Activated T-cell treated with anti-CD3 and anti-CD28 coated beads, Interleukin-2, amount 50 U/mL, for 4 hours (primary cell): ENCODE results near the gene RGR. TPM values are rescaled to one million over a fixed set of nuclear protein-coding genes. Genes with fewer than 3 reads are reported as not detected.

ENCODE experiments used
- ATAC-seq, 2 donors: fragments of 200-7000 bp; cut with Tn5 transposase; one replicate each; pipeline ENCODE4 v1.10.0; 2021
- DNase-seq: peaks from one replicate; pipeline ENCODE4 v3.0.0-alpha.2; 2020
- H3K27me3 Mint-ChIP-seq: one replicate; pipeline ENCODE4 v1.8.0; 2021; ENCODE audit warnings: low read depth, mixed read lengths
- H3K36me3 Mint-ChIP-seq: one replicate; pipeline ENCODE4 v1.8.0; 2022; ENCODE audit warnings: mixed read lengths; ENCODE audit not compliant: insufficient read depth
- H3K4me1 Mint-ChIP-seq: one replicate; pipeline ENCODE4 v1.8.0; 2021; ENCODE audit warnings: low read depth, mixed read lengths
- H3K4me3 Mint-ChIP-seq: one replicate; pipeline ENCODE4 v1.8.0; 2021; ENCODE audit warnings: mild to moderate bottlenecking, moderate library complexity, mixed read lengths
- H3K9me3 Mint-ChIP-seq: one replicate; pipeline ENCODE4 v1.8.0; 2021; ENCODE audit warnings: mixed read lengths
- total RNA-seq, 3 donors: library from RNA; stranded (reverse); gene quantifications; one replicate each; pipeline ENCODE4 v1.2.1, GENCODE V29; 2021

The RGR gene
- total RNA-seq: not detected

GRCh38 chr10:84244651-84245270, at the start of gene RGR:
RGR (plus strand) TSS chr10:84245053; CDS start chr10:84245091, 38 bp downstream.
- H3K9me3 Mint-ChIP-seq: no peaks in the 10 kb centered on the region
- H3K4me1 Mint-ChIP-seq: no peaks in the 10 kb centered on the region
- no peak within 1 kb of the TSS for H3K4me3 Mint-ChIP-seq
- DNase-seq (no peak), ATAC-seq (no peak)
- no peaks in the 10 kb centered on the region for H3K27me3 Mint-ChIP-seq
- H3K36me3 Mint-ChIP-seq: no peaks in the 10 kb centered on the region

- Mint-ChIP-seq H3K27me3 (peaks cover 34% of the 10 kb centered on the region), H3K36me3 (no peaks in the 10 kb centered on the region), H3K4me1 (peaks cover 13% of the 10 kb centered on the region), H3K4me3 (no peak overlapping the region), H3K9me3 (no peaks in the 10 kb centered on the region)
- no peak for DNase-seq
- no peak for ATAC-seq
Measured at GRCh38 chr10:84196083-84196482, 48.8 kb upstream of the RGR start.

- Mint-ChIP-seq H3K27me3 (peaks cover 34% of the 10 kb centered on the region), H3K4me3 (no peak overlapping the region), H3K4me1 (peaks cover 8% of the 10 kb centered on the region), H3K9me3 (no peaks in the 10 kb centered on the region), H3K36me3 (no peaks in the 10 kb centered on the region)
- DNase-seq (no peak), ATAC-seq (no peak)
Measured at GRCh38 chr10:84196941-84197340, 47.9 kb upstream of the RGR start.

- DNase-seq: no peak
- no peak for ATAC-seq
- Mint-ChIP-seq H3K9me3 (no peaks in the 10 kb centered on the region), H3K27me3 (peaks cover 34% of the 10 kb centered on the region), H3K4me3 (no peak overlapping the region), H3K4me1 (peaks cover 8% of the 10 kb centered on the region), H3K36me3 (no peaks in the 10 kb centered on the region)
Measured at GRCh38 chr10:84197643-84198042, 47.2 kb upstream of the RGR start.

GRCh38 chr10:84198206-84198915, 46.5 kb upstream of the RGR start:
- DNase-seq (no peak), ATAC-seq (no peak)
- Mint-ChIP-seq H3K9me3 (no peaks in the 10 kb centered on the region), H3K4me1 (peaks cover 8% of the 10 kb centered on the region), H3K27me3 (peaks cover 33% of the 10 kb centered on the region), H3K4me3 (no peak overlapping the region), H3K36me3 (no peaks in the 10 kb centered on the region)

- DNase-seq: no peak
- Mint-ChIP-seq H3K36me3 (no peaks in the 10 kb centered on the region), H3K27me3 (peaks cover 19% of the 10 kb centered on the region), H3K4me3 (no peak overlapping the region), H3K4me1 (peaks cover 3% of the 10 kb centered on the region), H3K9me3 (no peaks in the 10 kb centered on the region)
- no peak for ATAC-seq
Measured at GRCh38 chr10:84200537-84201243, 44.2 kb upstream of the RGR start.

- DNase-seq: no peak
- Mint-ChIP-seq H3K27me3 (peaks cover 13% of the 10 kb centered on the region), H3K9me3 (no peaks in the 10 kb centered on the region), H3K36me3 (no peaks in the 10 kb centered on the region), H3K4me1 (peaks cover 1% of the 10 kb centered on the region), H3K4me3 (no peak overlapping the region)
- ATAC-seq: no peak
Measured at GRCh38 chr10:84201244-84201606, 43.6 kb upstream of the RGR start.

GRCh38 chr10:84201682-84202081, 43.2 kb upstream of the RGR start:
- ATAC-seq: no peak
- H3K27me3 Mint-ChIP-seq: peaks cover 9% of the 10 kb centered on the region
- H3K4me1 Mint-ChIP-seq: no peaks in the 10 kb centered on the region
- H3K9me3 Mint-ChIP-seq: no peaks in the 10 kb centered on the region
- DNase-seq: no peak
- no peak overlapping the region for H3K4me3 Mint-ChIP-seq
- no peaks in the 10 kb centered on the region for H3K36me3 Mint-ChIP-seq

GRCh38 chr10:84202349-84202748, 42.5 kb upstream of the RGR start:
- ATAC-seq (no peak), DNase-seq (no peak)
- Mint-ChIP-seq H3K4me3 (no peak overlapping the region), H3K9me3 (no peaks in the 10 kb centered on the region), H3K27me3 (peaks cover 11% of the 10 kb centered on the region), H3K36me3 (no peaks in the 10 kb centered on the region), H3K4me1 (no peaks in the 10 kb centered on the region)

GRCh38 chr10:84204122-84204521, 40.7 kb upstream of the RGR start:
- H3K4me3 Mint-ChIP-seq: no peak overlapping the region
- no peaks in the 10 kb centered on the region for H3K4me1 Mint-ChIP-seq
- H3K9me3 Mint-ChIP-seq: no peaks in the 10 kb centered on the region
- DNase-seq (no peak), ATAC-seq (no peak)
- no peaks in the 10 kb centered on the region for H3K36me3 Mint-ChIP-seq
- H3K27me3 Mint-ChIP-seq: peaks cover 15% of the 10 kb centered on the region

- ATAC-seq (no peak), DNase-seq (no peak)
- Mint-ChIP-seq H3K4me3 (no peak overlapping the region), H3K36me3 (no peaks in the 10 kb centered on the region), H3K9me3 (no peaks in the 10 kb centered on the region), H3K4me1 (no peaks in the 10 kb centered on the region), H3K27me3 (peaks cover 15% of the 10 kb centered on the region)
Measured at GRCh38 chr10:84204610-84205009, 40.2 kb upstream of the RGR start.

- Mint-ChIP-seq H3K36me3 (no peaks in the 10 kb centered on the region), H3K27me3 (peaks cover 15% of the 10 kb centered on the region), H3K4me1 (no peaks in the 10 kb centered on the region), H3K9me3 (no peaks in the 10 kb centered on the region), H3K4me3 (no peak overlapping the region)
- DNase-seq (peak; percentile 56), ATAC-seq (peak; percentile 67 to 84)
Measured at GRCh38 chr10:84205049-84205852, 39.6 kb upstream of the RGR start.

GRCh38 chr10:84205853-84206525, 38.9 kb upstream of the RGR start:
- no peaks in the 10 kb centered on the region for H3K36me3 Mint-ChIP-seq
- H3K4me1 Mint-ChIP-seq: no peaks in the 10 kb centered on the region
- ATAC-seq (no peak), DNase-seq (no peak)
- H3K9me3 Mint-ChIP-seq: no peaks in the 10 kb centered on the region
- no peak overlapping the region for H3K4me3 Mint-ChIP-seq
- peaks cover 15% of the 10 kb centered on the region for H3K27me3 Mint-ChIP-seq

GRCh38 chr10:84208023-84208422, 36.8 kb upstream of the RGR start:
- H3K27me3 Mint-ChIP-seq: peaks cover 15% of the 10 kb centered on the region
- ATAC-seq: no peak
- no peaks in the 10 kb centered on the region for H3K9me3 Mint-ChIP-seq
- H3K4me3 Mint-ChIP-seq: no peak overlapping the region
- H3K36me3 Mint-ChIP-seq: no peaks in the 10 kb centered on the region
- H3K4me1 Mint-ChIP-seq: no peaks in the 10 kb centered on the region
- DNase-seq: no peak
